GM23338 (cell line): ENCODE results near the gene ZNF619. TPM values are rescaled to one million over a fixed set of nuclear protein-coding genes. Genes with fewer than 3 reads are reported as not detected.

Experiments used
- ATAC-seq: fragments of 200-7000 bp; cut with Tn5 transposase; 3 replicates; pipeline ENCODE4 v1.9.1; 2020
- DNase-seq: peaks from one replicate; pipeline ENCODE4 v3.0.0-alpha.2; 2015; ENCODE audit warnings: low spot score
- H2AFZ ChIP-seq: fragments of 200-600 bp; sonication (generic); 2 replicates; pipeline ENCODE4 v1.8.0; 2016; ENCODE audit warnings: antibody characterized with exemption, mild to moderate bottlenecking, moderate library complexity
- H3F3A ChIP-seq: fragments of 200-600 bp; sonication (generic); replicated peaks from 2 replicates; pipeline ENCODE4 v1.8.0; 2017; ENCODE audit warnings: antibody characterized with exemption, mixed run types, low read depth
- H3K27ac ChIP-seq: fragments of 200-600 bp; sonication (generic); 2 replicates; pipeline ENCODE4 v1.6.1; 2016; ENCODE audit warnings: low read depth
- H3K27me3 ChIP-seq: fragments of 200-600 bp; sonication (generic); 2 replicates; pipeline ENCODE4 v1.8.0; 2016; ENCODE audit warnings: mild to moderate bottlenecking, mixed run types, moderate library complexity; ENCODE audit not compliant: insufficient read depth
- H3K36me3 ChIP-seq: fragments of 200-600 bp; sonication (generic); 2 replicates; pipeline ENCODE4 v1.8.0; 2016; ENCODE audit warnings: mild to moderate bottlenecking; ENCODE audit not compliant: insufficient read depth
- H3K4me1 ChIP-seq: fragments of 200-600 bp; sonication (generic); 2 replicates; pipeline ENCODE4 v1.8.0; 2016; ENCODE audit warnings: mild to moderate bottlenecking, moderate library complexity; ENCODE audit not compliant: insufficient read depth
- H3K4me2 ChIP-seq: fragments of 200-600 bp; sonication (generic); 2 replicates; pipeline ENCODE4 v1.7.1; 2017; ENCODE audit warnings: mixed run types
- H3K4me3 ChIP-seq: fragments of 200-600 bp; sonication (generic); 2 replicates; pipeline ENCODE4 v1.6.1; 2016; ENCODE audit warnings: mixed run types
- H3K79me2 ChIP-seq: fragments of 200-600 bp; sonication (generic); replicated peaks from 2 replicates; pipeline ENCODE4 v1.8.0; 2017; ENCODE audit warnings: mild to moderate bottlenecking; ENCODE audit not compliant: insufficient read depth
- H3K9me2 ChIP-seq: fragments of 200-600 bp; sonication (generic); 2 replicates; pipeline ENCODE4 v1.8.0; 2017; ENCODE audit not compliant: insufficient read depth
- H4K20me1 ChIP-seq: fragments of 200-600 bp; sonication (generic); replicated peaks from 2 replicates; pipeline ENCODE4 v1.8.0; 2017; ENCODE audit warnings: mild to moderate bottlenecking; ENCODE audit not compliant: insufficient read depth
- H3K27ac Mint-ChIP-seq: 2 replicates; pipeline ENCODE4 v1.8.0; 2020; ENCODE audit warnings: inconsistent platforms, mild to moderate bottlenecking, moderate library complexity, mixed read lengths
- H3K27me3 Mint-ChIP-seq: 3 replicates; pipeline ENCODE4 v1.8.0; 2022; ENCODE audit warnings: low read depth, mild to moderate bottlenecking, moderate library complexity, mixed read lengths, inconsistent platforms; ENCODE audit not compliant: insufficient read depth, poor library complexity
- H3K36me3 Mint-ChIP-seq: 3 replicates; pipeline ENCODE4 v1.8.0; 2021; ENCODE audit warnings: low read depth, mild to moderate bottlenecking, inconsistent platforms, moderate library complexity, mixed read lengths
- H3K4me1 Mint-ChIP-seq: 3 replicates; pipeline ENCODE4 v1.8.0; 2020; ENCODE audit warnings: mild to moderate bottlenecking, inconsistent platforms, mixed read lengths
- H3K4me3 Mint-ChIP-seq: 3 replicates; pipeline ENCODE4 v1.8.0; 2021; ENCODE audit warnings: moderate library complexity, mild to moderate bottlenecking, inconsistent platforms, mixed read lengths
- H3K9me3 Mint-ChIP-seq: 3 replicates; pipeline ENCODE4 v1.8.0; 2020; ENCODE audit warnings: moderate library complexity, mild to moderate bottlenecking, inconsistent platforms, mixed read lengths
- CREB1 ChIP-seq: fragments of 250-450 bp; sonication (Bioruptor Pico); IDR thresholded peaks from 2 replicates; pipeline ENCODE4 v1.5.0; 2020; ENCODE audit warnings: low read depth, mild to moderate bottlenecking, moderate library complexity
- CTCF ChIP-seq, 2 experiments: fragments of 200-600 bp in 1 of 2; sonication (generic) in 1 of 2; conservative IDR thresholded peaks; 2 replicates each; pipeline versions ENCODE4 v1.5.1 to v1.6.1; 2016 to 2017; ENCODE audit warnings: antibody characterized with exemption in 2 of 2, low read depth in 2 of 2, mild to moderate bottlenecking in 2 of 2, moderate library complexity in 1 of 2
- POLR2AphosphoS5 ChIP-seq: IDR thresholded peaks from 2 replicates; pipeline ENCODE4 v1.6.1; 2016; ENCODE audit warnings: antibody characterized with exemption, low read depth
- REST ChIP-seq: IDR thresholded peaks from one replicate; pipeline ENCODE4 v1.6.1; 2018; ENCODE audit warnings: antibody characterized with exemption; ENCODE audit not compliant: unreplicated experiment
- STAT1 ChIP-seq: IDR thresholded peaks from one replicate; pipeline ENCODE4 v1.6.1; 2016; ENCODE audit warnings: antibody characterized with exemption; ENCODE audit not compliant: unreplicated experiment
- ZNF462 ChIP-seq: fragments of 250-450 bp; sonication (Bioruptor Pico); IDR thresholded peaks from 2 replicates; pipeline ENCODE4 v1.5.0; 2020; ENCODE audit warnings: mild to moderate bottlenecking, moderate library complexity
- polyA plus RNA-seq: library from polyadenylated mRNA; unstranded; fragments of >200 nt; fragmentation: Nextera tagmentation; extraction: Ambion mirVana; gene quantifications from 2 replicates; pipeline ENCODE4 v1.2.1, GENCODE V29; 2016
- total RNA-seq: library from RNA; depleted of rRNA; stranded (reverse); fragments of >200 nt; shearing (Covaris generic); gene quantifications from 2 replicates; pipeline ENCODE4 v1.2.3, GENCODE V29; 2014

ZNF619 gene
- total and polyA plus RNA-seq, 2 experiments from 2014 or later, result 1.3 to 7.4 TPM

GRCh38 chr3:40524222-40524567, 47.3 kb downstream of the ZNF619 start:
- peaks cover 12% of the 10 kb centered on the region; the same call in 2 of the 3 replicates for H3K4me1 Mint-ChIP-seq
- 0 out of 2 replicates have a peak, but pooled peaks cover 5% of the 10 kb centered on the region for H3K36me3 ChIP-seq
- H3K36me3 Mint-ChIP-seq, result peaks cover 22% of the 10 kb centered on the region
- ATAC-seq (no peak), DNase-seq (no peak)
- no peaks in the 10 kb centered on the region for H3K9me2 ChIP-seq
- peak overlapping the region; percentile 93 for H3K4me3 Mint-ChIP-seq
- peak overlapping the region; percentile 98 for H3K4me3 ChIP-seq
- no peaks in the 10 kb centered on the region for H4K20me1 ChIP-seq
- H3K27me3 ChIP-seq, result no peaks in the 10 kb centered on the region
- peaks cover 19% of the 10 kb centered on the region for H3K79me2 ChIP-seq
- TF ChIP-seq STAT1 (no peak), ZNF462 (CRISPR knock-in tag) (no peak)
- H3F3A ChIP-seq, result 0 out of 2 replicates have a peak, but pooled peaks cover 3% of the 10 kb centered on the region
- peaks cover 6% of the 10 kb centered on the region for H3K27me3 Mint-ChIP-seq
- no peaks in the 10 kb centered on the region for H3K9me3 Mint-ChIP-seq
- peaks cover 3% of the 10 kb centered on the region for H3K4me1 ChIP-seq
- peak overlapping the region; percentile 84 for H3K4me2 ChIP-seq
- H3K27ac ChIP-seq, result peak overlapping the region; percentile 16
- peak overlapping the region; percentile 57; the same call in 1 of the 2 replicates for H2AFZ ChIP-seq
- peak overlapping the region; percentile 96 for H3K27ac Mint-ChIP-seq

GRCh38 chr3:40524568-40525285, 47.8 kb downstream of the ZNF619 start, which contains the start of gene ZNF621:
ZNF621 (plus strand) TSS chr3:40524960; CDS start chr3:40525841, 881 bp downstream.
- no peaks in the 10 kb centered on the region for H4K20me1 ChIP-seq
- peaks cover 3% of the 10 kb centered on the region for H3K4me1 ChIP-seq
- Mint-ChIP-seq H3K36me3 (peaks cover 26% of the 10 kb centered on the region), H3K4me1 (peaks cover 12% of the 10 kb centered on the region; the same call in 2 of the 3 replicates), H3K9me3 (no peaks in the 10 kb centered on the region), H3K27ac (peak within 1 kb of the TSS; percentile 96), H3K4me3 (peak within 1 kb of the TSS; percentile 93), H3K27me3 (peaks cover 6% of the 10 kb centered on the region)
- H3K36me3 ChIP-seq, result 0 out of 2 replicates have a peak, but pooled peaks cover 5% of the 10 kb centered on the region
- 0 out of 2 replicates have a peak, but pooled peaks cover 3% of the 10 kb centered on the region for H3F3A ChIP-seq
- peak within 1 kb of the TSS; percentile 84 for H3K4me2 ChIP-seq
- peak; percentile 91 for DNase-seq
- H3K4me3 ChIP-seq, result peak within 1 kb of the TSS; percentile 98
- H2AFZ ChIP-seq, result peak within 1 kb of the TSS; percentile 99
- peaks cover 19% of the 10 kb centered on the region for H3K79me2 ChIP-seq
- H3K27ac ChIP-seq, result peak within 1 kb of the TSS; percentile 69
- peak; percentile 97 for ATAC-seq
- TF ChIP-seq CREB1, result peak; percentile 41
- no peak for TF ChIP-seq REST
- peak; percentile 98 for TF ChIP-seq POLR2AphosphoS5
- 0 out of 4 replicates have a peak, but pooled peaks of 1 of the 2 experiments have one; percentile 4 for TF ChIP-seq CTCF (conservative IDR thresholded peaks at IDR 0.05; ENCODE audit: low read depth in 2 of 2)
- no peaks in the 10 kb centered on the region for H3K9me2 ChIP-seq
- no peaks in the 10 kb centered on the region for H3K27me3 ChIP-seq
